Fibroblast of skin of right biceps (primary cell): ENCODE measurements around the gene GAK.
"Not testable (repeated sequence)": the region's sequence is repeated elsewhere in the genome, so short reads cannot be mapped to it uniquely, and the experiment has no call there.

ENCODE experiments used
- DNase-seq: peaks from one replicate; pipeline ENCODE4 v3.0.0-alpha.2; 2013

Gene GAK

DNA sequence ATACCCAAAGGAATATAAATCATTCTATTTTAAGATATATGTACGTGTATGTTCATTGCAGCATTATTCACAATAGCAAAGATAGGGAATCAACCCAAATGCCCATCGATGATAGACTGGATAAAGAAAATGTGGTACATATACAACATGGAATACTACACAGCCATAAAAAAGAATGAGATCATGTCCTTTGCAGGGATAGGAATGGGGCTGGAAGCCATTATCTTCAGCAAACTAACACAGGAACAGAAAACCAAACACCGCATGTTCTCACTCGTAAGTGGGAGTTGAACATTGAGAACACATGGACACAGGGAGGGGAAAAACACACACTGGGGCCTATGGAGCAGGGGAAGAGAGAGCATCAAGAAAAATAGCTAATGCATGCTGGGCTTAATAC, 125.1 kb downstream of the GAK start:
- not testable (repeated sequence) for DNase-seq

DNA sequence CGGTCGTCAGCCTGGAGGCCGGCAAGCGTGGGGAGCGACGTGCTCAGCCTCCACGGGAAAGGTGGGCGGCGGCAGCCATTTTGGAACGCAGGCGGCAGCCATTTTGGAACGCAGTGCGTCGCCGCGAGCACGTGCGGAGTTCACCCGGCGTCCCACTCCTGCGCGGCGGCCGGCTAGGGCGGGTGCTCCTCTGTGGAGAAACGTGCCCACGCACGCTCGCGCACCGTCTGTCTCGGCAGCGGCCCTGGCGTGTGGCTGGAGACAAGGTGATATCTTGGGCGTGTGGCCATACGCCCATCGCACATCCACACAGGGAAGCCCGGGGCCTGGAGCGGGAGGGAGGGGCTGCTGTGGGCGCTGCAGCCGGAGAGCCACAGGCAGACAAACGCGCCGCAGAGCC, 127.3 kb downstream of the GAK start:
- DNase-seq, result no peak

DNA sequence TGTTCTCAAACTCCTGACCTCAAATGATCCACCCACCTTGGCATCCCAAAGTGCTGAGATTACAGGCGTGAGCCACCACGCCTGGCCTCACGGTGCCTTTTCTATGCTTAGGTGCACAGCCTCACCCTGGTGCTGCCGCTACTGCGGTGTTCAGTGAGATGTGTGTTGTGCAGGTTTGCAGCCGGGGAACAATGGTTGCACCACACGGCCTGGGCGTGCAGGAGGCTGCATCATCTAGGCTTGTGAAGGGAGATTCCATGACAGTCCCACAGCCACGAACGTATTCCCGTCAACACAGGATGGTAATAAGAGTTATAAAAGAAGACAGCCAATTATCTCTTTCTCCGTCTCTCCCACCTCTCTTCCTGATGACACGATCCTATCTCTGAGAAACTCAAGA, 128.2 kb downstream of the GAK start:
- DNase-seq, result no peak

DNA sequence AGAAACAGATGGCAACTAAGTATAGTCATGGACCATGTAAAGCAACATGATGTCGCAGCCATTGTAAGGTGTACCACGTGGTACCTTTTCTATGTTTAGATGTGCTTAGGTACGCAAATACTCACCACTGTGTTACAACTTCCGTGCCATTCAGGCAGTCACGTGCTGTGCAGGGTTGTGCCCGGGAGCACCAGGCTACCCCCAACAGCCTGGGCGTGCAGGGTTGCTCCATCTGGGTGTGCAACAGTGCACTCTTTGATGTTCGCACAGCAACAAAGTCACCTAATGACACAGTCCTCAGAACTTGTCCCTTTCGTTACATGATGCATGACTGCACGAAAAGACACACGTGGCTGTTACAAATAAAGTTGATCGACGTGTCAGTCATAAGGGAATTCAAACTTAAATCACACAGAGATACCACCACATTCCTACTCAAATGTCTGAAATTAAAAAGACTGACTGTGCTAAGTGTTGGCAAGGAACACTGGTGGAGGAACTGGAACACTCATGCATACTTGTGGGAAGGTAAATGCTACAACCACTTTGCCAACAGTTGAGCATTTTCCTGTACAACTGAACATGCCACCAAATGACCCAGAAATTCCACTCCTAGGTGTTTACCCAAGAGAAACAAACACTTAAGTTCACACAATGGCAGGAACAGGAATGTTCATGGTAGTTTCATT, 130.5 kb downstream of the GAK start:
- DNase-seq, result no peak
